GM12878 (cell line): ENCODE results near the gene PRR11. TPM values are rescaled to one million over a fixed set of nuclear protein-coding genes. Genes with fewer than 3 reads are reported as not detected.

ENCODE experiments used
- ATAC-seq: fragments of 200-7000 bp; cut with Tn5 transposase; 3 replicates; pipeline ENCODE4 v1.9.1; 2020; ENCODE audit warnings: mild to moderate bottlenecking, moderate library complexity
- BruUV-seq: library from RNA; stranded (reverse); fragments of 400-500 nt; replicated peaks from 2 replicates; lab custom pipeline; 2021; lab: Mats Ljungman, UMichigan
- CTCF ChIA-PET: fragments of 300-600 bp; sonication (Branson Sonifier 250); formaldehyde crosslinking; extraction: SDS; loops from one replicate; lab custom pipeline; 2021; ENCODE audit warnings: inconsistent platforms; lab: Yijun Ruan, JAX
- POLR2A ChIA-PET: fragments of 350-600 bp; formaldehyde crosslinking; extraction: SDS; loops from one replicate; lab custom pipeline; 2021; ENCODE audit warnings: inconsistent platforms; lab: Charles Lee
- RAD21 ChIA-PET: fragments of 300-600 bp; sonication (Branson Sonifier 250); formaldehyde crosslinking; loops from one replicate; lab custom pipeline; 2023; ENCODE audit warnings: antibody characterized with exemption; ENCODE audit not compliant: unreplicated experiment; lab: Charles Lee
- SMC1A ChIA-PET: fragments of 300-600 bp; sonication (Branson Sonifier 250); formaldehyde crosslinking; loops from one replicate; lab custom pipeline; 2023; ENCODE audit not compliant: unreplicated experiment, uncharacterized antibody; lab: Charles Lee
- DNase-seq: peaks from one replicate; pipeline ENCODE4 v3.0.0-alpha.2; 2011; ENCODE audit warnings: low read depth, low spot score
- FAIRE-seq: peaks from 3 replicates; lab custom pipeline; 2011; peaks lifted over from hg19 to GRCh38; lab: Jason Lieb, UNC
- H2AFZ ChIP-seq: 2 replicates; pipeline ENCODE4 v1.6.0; 2011; ENCODE audit warnings: low read depth, low read length, control low read depth; ENCODE audit not compliant: control insufficient read depth
- H3K27ac ChIP-seq: 2 replicates; pipeline ENCODE4 v1.5.1; 2011; ENCODE audit warnings: control low read depth; ENCODE audit not compliant: control insufficient read depth, insufficient read depth
- H3K27me3 ChIP-seq, 2 experiments: replicated peaks in 1 of 2; 2 replicates each; pipeline versions ENCODE4 v1.6.0 to v1.6.1; 2011; ENCODE audit warnings: low read length in 1 of 2; ENCODE audit not compliant: control insufficient read depth in 2 of 2, insufficient read depth in 2 of 2
- H3K36me3 ChIP-seq, 2 experiments: 2 replicates each; pipeline ENCODE4 v1.5.1; 2011; ENCODE audit warnings: low read length in 1 of 2; ENCODE audit not compliant: control insufficient read depth in 2 of 2, insufficient read depth in 2 of 2
- H3K4me1 ChIP-seq: 2 replicates; pipeline ENCODE4 v1.6.1; 2011; ENCODE audit warnings: mild to moderate bottlenecking, low read length, moderate library complexity, mixed read lengths; ENCODE audit not compliant: control insufficient read depth, insufficient read depth
- H3K4me2 ChIP-seq: 2 replicates; pipeline ENCODE4 v1.6.0; 2011; ENCODE audit warnings: control low read depth; ENCODE audit not compliant: control insufficient read depth, insufficient read depth
- H3K4me3 ChIP-seq: fragments of 200-600 bp; sonication (generic); 2 replicates; pipeline ENCODE4 v1.5.1; 2016
- H3K79me2 ChIP-seq: 2 replicates; pipeline ENCODE4 v1.6.0; 2011; ENCODE audit warnings: low read length; ENCODE audit not compliant: control insufficient read depth, insufficient read depth
- H3K9ac ChIP-seq: 2 replicates; pipeline ENCODE4 v1.8.0; 2011; ENCODE audit warnings: low read length, control low read depth, mixed read lengths; ENCODE audit not compliant: control insufficient read depth, insufficient read depth
- H3K9me3 ChIP-seq: replicated peaks from 3 replicates; pipeline ENCODE4 v1.5.1; 2011; ENCODE audit warnings: mild to moderate bottlenecking, low read length; ENCODE audit not compliant: control insufficient read depth, insufficient read depth
- H4K20me1 ChIP-seq: 2 replicates; pipeline ENCODE4 v1.6.0; 2011; ENCODE audit not compliant: control insufficient read depth, insufficient read depth
- BMI1 ChIP-seq: fragments of 450-650 bp; IDR thresholded peaks from 2 replicates; pipeline ENCODE4 v1.6.1; 2016; ENCODE audit warnings: mild to moderate bottlenecking, moderate library complexity, borderline replicate concordance
- EP300 ChIP-seq, 2 experiments: fragments of 150-350 bp in 1 of 2; IDR thresholded peaks; 2 replicates each; pipeline ENCODE4 v1.6.1; 2011 to 2012; ENCODE audit warnings: low read depth in 2 of 2, low read length in 2 of 2, borderline replicate concordance in 1 of 2, improper control_type of control experiment in 1 of 2, inconsistent platforms in 1 of 2; ENCODE audit not compliant: control insufficient read depth in 1 of 2
- MTA3 ChIP-seq: IDR thresholded peaks from 2 replicates; pipeline ENCODE4 v1.6.1; 2012; ENCODE audit warnings: low read length, inconsistent platforms, borderline replicate concordance
- NR2F1 ChIP-seq: fragments of 450-650 bp; conservative IDR thresholded peaks from 2 replicates; pipeline ENCODE4 v1.6.1; 2017; ENCODE audit warnings: mild to moderate bottlenecking
- POLR2AphosphoS2 ChIP-seq: IDR thresholded peaks from 2 replicates; pipeline ENCODE4 v1.6.1; 2011; ENCODE audit warnings: low read depth, mild to moderate bottlenecking, low read length, improper control_type of control experiment, moderate library complexity
- RAD51 ChIP-seq: fragments of 450-650 bp; IDR thresholded peaks from 2 replicates; pipeline ENCODE4 v1.6.1; 2016; ENCODE audit warnings: moderate library complexity, mild to moderate bottlenecking, inconsistent platforms
- RELB ChIP-seq: fragments of 450-650 bp; IDR thresholded peaks from 2 replicates; pipeline ENCODE4 v1.6.1; 2017; ENCODE audit warnings: low read depth, mild to moderate bottlenecking, moderate library complexity
- SIX5 ChIP-seq: IDR thresholded peaks from 2 replicates; pipeline ENCODE4 v1.6.1; 2011; ENCODE audit warnings: mild to moderate bottlenecking, low read depth, low read length, moderate library complexity; ENCODE audit not compliant: severe bottlenecking
- SUPT20H ChIP-seq: IDR thresholded peaks from 2 replicates; pipeline ENCODE4 v1.6.1; 2011; ENCODE audit warnings: low read depth, mild to moderate bottlenecking, low read length, moderate library complexity, borderline replicate concordance; ENCODE audit not compliant: control insufficient read depth
- WGBS: methylation state at CpG from one replicate; pipeline ENCODE4 v1.1.6; 2016; ENCODE audit warnings: low lambda C conversion rate; ENCODE audit not compliant: insufficient replicate concordance, insufficient coverage; ENCODE audit errors: missing lambda C conversion rate; 5-methylcytosine and 5-hydroxymethylcytosine counted together
- in situ Hi-C: fragments of 300-500 bp; cut with MboI; formaldehyde crosslinking; loops from 9 replicates; pipeline ENCODE4 v1.14.3; 2018; ENCODE audit warnings: mixed read lengths
- intact Hi-C: fragments of 100-400 bp; cut with micrococcal nuclease; formaldehyde crosslinking; loops from one replicate; pipeline ENCODE4 v1.14.2; 2022; ENCODE audit not compliant: unreplicated experiment
- polyA plus RNA-seq, 11 experiments: library from polyadenylated mRNA; depleted of rRNA in 4 of 11; unstranded in 6 of 11; stranded (reverse) in 5 of 11; fragments of >200 nt; fragmentation: Nextera tagmentation in 4 of 11; fragmentation: Illumina TruSeq in 1 of 11; extraction: Ambion mirVana in 4 of 11; extraction: Trizol in 1 of 11; gene quantifications; 1 replicate in 1 of 11; 2 replicates in 10 of 11; pipeline versions ENCODE4 v1.2.1 to v1.2.3, GENCODE V29; 2011 to 2016; ENCODE audit warnings: inconsistent platforms in 2 of 11, missing spikeins in 2 of 11, low read depth in 1 of 11
- total RNA-seq, 4 experiments: library from RNA; depleted of rRNA in 3 of 4; stranded (reverse); fragments of >200 nt in 3 of 4; fragmentation: Illumina TruSeq in 1 of 4; extraction: Trizol in 1 of 4; gene quantifications; 2 replicates each; pipeline versions ENCODE4 v1.2.1 to v1.2.3, GENCODE V29; 2013 to 2021

The PRR11 gene
- total and polyA plus RNA-seq, 10 of the 15 experiments (the other 5 are each of a cell fraction or from before 2014, with no cell fraction given): 20.8 to 97.0 (median 48.3) TPM

DNA sequence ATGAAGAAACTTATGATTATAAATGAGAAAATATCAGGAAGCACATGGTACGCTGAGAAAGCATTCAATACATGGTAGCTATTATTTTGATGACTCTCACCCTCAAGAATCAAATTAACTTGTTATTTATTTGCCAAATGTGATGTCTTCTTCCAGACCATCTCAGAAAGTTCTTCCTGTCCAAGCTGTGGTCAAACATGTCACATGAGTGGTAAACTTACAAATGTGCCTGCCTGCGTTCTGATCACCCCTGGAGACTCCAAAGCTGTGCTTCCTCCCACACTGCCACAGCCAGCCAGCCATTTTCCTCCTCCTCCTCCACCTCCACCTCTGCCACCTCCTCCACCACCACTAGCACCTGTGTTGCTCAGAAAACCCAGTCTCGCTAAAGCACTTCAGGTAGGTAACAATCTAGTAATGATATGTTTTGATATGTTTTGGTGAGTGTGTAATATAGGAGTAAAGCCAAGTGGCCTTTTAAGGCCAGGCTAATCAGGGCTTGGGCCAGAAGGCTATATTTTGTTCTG is 37.9 kb downstream of the PRR11 start:
- 76% methylated on average over 3 of the region's 3 CpGs for WGBS
- no peaks in the 10 kb centered on the region for H3K79me2 ChIP-seq
- no peak overlapping the region for H3K4me2 ChIP-seq
- TF ChIP-seq EP300 (IDR thresholded peaks at IDR 0.05; ENCODE audit: borderline replicate concordance in 1 of 2, control insufficient read depth in 1 of 2, low read depth in 2 of 2, low read length in 2 of 2): no peak
- H3K27me3 ChIP-seq: no peaks in the 10 kb centered on the region
- H3K27ac ChIP-seq: no peak overlapping the region
- peaks cover 9 to 13% of the 10 kb centered on the region in 2 experiments for H3K36me3 ChIP-seq
- intact Hi-C loops: no loop called here
- ChIA-PET POLR2A (interaction anchor here (0.6 kb wide), 1 partner anchor 562 kb away, joined by 3 read pairs; no protein-coding TSS in a partner anchor), SMC1A (no interaction called here), RAD21 (no interaction called here), CTCF (interaction anchor here (0.6 kb wide), 1 partner anchor 646 kb away, joined by 3 read pairs; no protein-coding TSS in a partner anchor)
- no peak for ATAC-seq
- H3K4me3 ChIP-seq: no peak overlapping the region
- no peaks in the 10 kb centered on the region for H3K9me3 ChIP-seq
- in situ Hi-C loops: no loop called here
- no peak for FAIRE-seq
- no peak overlapping the region for H2AFZ ChIP-seq
- no peak overlapping the region for H3K9ac ChIP-seq
- no peaks in the 10 kb centered on the region for H3K4me1 ChIP-seq
- no peaks in the 10 kb centered on the region for H4K20me1 ChIP-seq
- BruUV-seq: no TSS peak
- DNase-seq: no peak

DNA sequence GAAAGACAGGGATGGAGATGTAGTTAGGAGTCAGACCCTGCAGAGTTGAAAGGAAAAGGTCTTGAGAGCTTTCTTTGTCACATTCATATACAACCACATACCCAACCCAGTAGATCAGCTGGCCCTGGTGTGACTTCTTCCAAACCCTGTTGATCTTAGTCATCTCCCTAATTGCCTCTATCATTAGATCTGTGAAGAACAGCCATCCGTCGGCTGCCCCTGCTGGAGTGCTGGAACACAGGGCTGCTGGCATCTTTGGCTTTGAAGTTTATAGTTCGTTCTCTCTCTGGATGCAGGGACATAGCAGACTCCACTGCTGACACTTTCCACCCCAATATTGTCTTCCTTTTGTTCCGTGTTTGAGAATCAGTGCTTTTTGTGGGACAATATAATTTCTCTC is 43.9 kb downstream of the PRR11 start:
- CTCF ChIA-PET: no interaction called here
- no peaks in the 10 kb centered on the region for H4K20me1 ChIP-seq
- no peak overlapping the region for H3K4me2 ChIP-seq
- peaks cover 3 to 23% of the 10 kb centered on the region in 2 experiments for H3K36me3 ChIP-seq
- ATAC-seq (no peak), DNase-seq (no peak), FAIRE-seq (no peak)
- 96% methylated on average over 4 of the region's 4 CpGs for WGBS
- no peak overlapping the region for H3K9ac ChIP-seq
- no peak overlapping the region for H3K4me3 ChIP-seq
- intact Hi-C loops: no loop called here
- H3K27me3 ChIP-seq: no peaks in the 10 kb centered on the region
- H3K79me2 ChIP-seq: no peaks in the 10 kb centered on the region
- no peak overlapping the region for H3K27ac ChIP-seq
- no peak for TF ChIP-seq SUPT20H
- TF ChIP-seq SIX5: no peak
- no peak for TF ChIP-seq POLR2AphosphoS2
- no peak for TF ChIP-seq MTA3
- no peak for TF ChIP-seq RELB
- TF ChIP-seq RAD51: no peak
- TF ChIP-seq NR2F1: no peak
- TF ChIP-seq BMI1: no peak
- TF ChIP-seq, all 136 proteins: peak for 0
- BruUV-seq: no TSS peak
- no peaks in the 10 kb centered on the region for H3K4me1 ChIP-seq
- no peaks in the 10 kb centered on the region for H3K9me3 ChIP-seq
- RAD21 ChIA-PET: no interaction called here
- in situ Hi-C loops: no loop called here
- POLR2A ChIA-PET: no interaction called here
- SMC1A ChIA-PET: interaction anchor here (1.0 kb wide), 1 partner anchor 82 kb away, joined by 3 read pairs; no protein-coding TSS in a partner anchor
- no peak overlapping the region for H2AFZ ChIP-seq
